Common myeloid progenitor, CD34-positive (primary cell): Measurements from ENCODE around the gene ACP5.
"Not testable (repeated sequence)": the region's sequence is repeated elsewhere in the genome, so short reads cannot be mapped to it uniquely, and the experiment has no call there.

Source experiments
- CTCF ChIA-PET: fragments of 350-600 bp; sonication (Branson Sonifier 250); formaldehyde crosslinking; loops from one replicate; lab custom pipeline; 2021; ENCODE audit warnings: antibody characterized with exemption; lab: Charles Lee
- POLR2A ChIA-PET: fragments of 350-600 bp; sonication (Branson Sonifier 250); formaldehyde crosslinking; loops from one replicate; lab custom pipeline; 2021; ENCODE audit warnings: antibody characterized with exemption; lab: Charles Lee
- DNase-seq, 3 donors: peaks; one replicate each; pipeline versions ENCODE4 v3.0.0 to v3.0.0-alpha.2; 2013
- H3K27ac ChIP-seq, 2 experiments: 1 replicate in 1 of 2; 2 replicates in 1 of 2; pipeline ENCODE4 v1.7.0; 2013; ENCODE audit warnings: inconsistent platforms in 2 of 2, low read length in 2 of 2, mild to moderate bottlenecking in 2 of 2, low read depth in 1 of 2, moderate library complexity in 1 of 2; ENCODE audit not compliant: severe bottlenecking in 2 of 2, insufficient read depth in 1 of 2, poor library complexity in 1 of 2
- H3K27me3 ChIP-seq, 5 experiments: replicated peaks in 2 of 5; 1 replicate in 3 of 5; 2 replicates in 2 of 5; pipeline versions ENCODE4 v1.6.1 to v1.7.0; 2013; ENCODE audit warnings: low read length in 4 of 5, mild to moderate bottlenecking in 2 of 5, moderate library complexity in 2 of 5, inconsistent platforms in 1 of 5; ENCODE audit not compliant: insufficient read depth in 5 of 5, control insufficient read depth in 4 of 5
- H3K36me3 ChIP-seq, 4 experiments: 1 replicate in 2 of 4; 2 replicates in 2 of 4; pipeline versions ENCODE4 v1.6.1 to v1.7.0; 2013; ENCODE audit warnings: low read length in 3 of 4, control low read depth in 1 of 4, mild to moderate bottlenecking in 1 of 4; ENCODE audit not compliant: control insufficient read depth in 4 of 4, insufficient read depth in 4 of 4
- H3K4me1 ChIP-seq, 4 experiments: 1 replicate in 3 of 4; 2 replicates in 1 of 4; pipeline versions ENCODE4 v1.6.1 to v1.7.1; 2013; ENCODE audit warnings: low read length in 3 of 4, mild to moderate bottlenecking in 3 of 4, control low read depth in 1 of 4, inconsistent platforms in 1 of 4, moderate library complexity in 1 of 4; ENCODE audit not compliant: control insufficient read depth in 4 of 4, insufficient read depth in 4 of 4; ENCODE audit errors: control extremely low read depth in 1 of 4
- H3K4me3 ChIP-seq, 7 experiments: 1 replicate in 4 of 7; 2 replicates in 3 of 7; pipeline versions ENCODE4 v1.5.1 to v1.7.0; 2013; ENCODE audit warnings: mild to moderate bottlenecking in 7 of 7, low read length in 6 of 7, moderate library complexity in 6 of 7, inconsistent platforms in 2 of 7, low read depth in 2 of 7, control low read depth in 1 of 7; ENCODE audit not compliant: insufficient read depth in 4 of 7, control insufficient read depth in 1 of 7; ENCODE audit errors: extremely low read depth in 1 of 7
- H3K9me3 ChIP-seq, 5 experiments: 1 replicate in 4 of 5; 2 replicates in 1 of 5; pipeline versions ENCODE4 v1.6.1 to v1.7.1; 2013; ENCODE audit warnings: low read length in 4 of 5, mild to moderate bottlenecking in 2 of 5, inconsistent platforms in 1 of 5, low read depth in 1 of 5, moderate library complexity in 1 of 5; ENCODE audit not compliant: control insufficient read depth in 4 of 5, insufficient read depth in 2 of 5; ENCODE audit errors: control extremely low read depth in 1 of 5
- WGBS: methylation state at CpG from one replicate; pipeline ENCODE4 v1.1.5; 2013; ENCODE audit not compliant: insufficient coverage; 5-methylcytosine and 5-hydroxymethylcytosine counted together

ACP5 gene

GRCh38 chr19:11581740-11582139 is 4.3 kb upstream of the ACP5 start:
- H3K27me3 ChIP-seq = no peaks in the 10 kb centered on the region
- peaks cover 8 to 73% (median 52%) of the 10 kb centered on the region in 4 experiments for H3K4me1 ChIP-seq
- no peaks in the 10 kb centered on the region for H3K9me3 ChIP-seq
- peak; percentile 43 to 82 (median 66) for DNase-seq
- no peaks in the 10 kb centered on the region for H3K36me3 ChIP-seq
- ChIA-PET POLR2A (no interaction called here), CTCF (interaction anchor here (1.2 to 1.7 kb wide), 5 partner anchors 9 to 37 kb away, joined by 3 to 5 read pairs (median 4); no protein-coding TSS in a partner anchor)
- WGBS = no CpG with 5 or more reads among the region's 3 CpGs
- peak overlapping the region in 2 of 7 experiments; percentile 1 to 11 for H3K4me3 ChIP-seq
- H3K27ac ChIP-seq = peak overlapping the region in 1 of 2 experiments; percentile 54

GRCh38 chr19:11580116-11580515 is 2.7 kb upstream of the ACP5 start:
- ChIA-PET CTCF (interaction anchor here (0.9 to 2.8 kb wide), 5 partner anchors 11 to 38 kb away, joined by 3 to 21 read pairs (median 5); no protein-coding TSS in a partner anchor), POLR2A (no interaction called here)
- Histone ChIP-seq H3K36me3 (peaks cover 0 to 2% (median 0%) of the 10 kb centered on the region in 4 experiments), H3K9me3 (no peaks in the 10 kb centered on the region), H3K4me1 (peaks cover 8 to 57% (median 48%) of the 10 kb centered on the region in 4 experiments), H3K27ac (no peak overlapping the region), H3K4me3 (no peak overlapping the region), H3K27me3 (no peaks in the 10 kb centered on the region)
- no CpG with 5 or more reads among the region's 4 CpGs for WGBS
- peak in 2 of 3 donors; percentile 42 to 60 for DNase-seq

- ChIA-PET POLR2A (interaction anchor here (1.2 to 1.5 kb wide), 4 partner anchors 9 to 189 kb away, joined by 3 to 9 read pairs (median 6); partner anchors contain the start of gene ELOF1), CTCF (interaction anchor here (1.1 to 2.8 kb wide), 3 partner anchors 9 to 18 kb away, joined by 3 to 21 read pairs (median 8); no protein-coding TSS in a partner anchor)
- Histone ChIP-seq H3K9me3 (no peaks in the 10 kb centered on the region), H3K27me3 (no peaks in the 10 kb centered on the region), H3K4me3 (peak overlapping the region; percentile 4 to 68 (median 30)), H3K4me1 (peaks cover 8 to 50% (median 43%) of the 10 kb centered on the region in 4 experiments), H3K36me3 (peaks cover 0 to 2% (median 0%) of the 10 kb centered on the region in 4 experiments), H3K27ac (no peak overlapping the region)
- peak; percentile 25 to 81 (median 71) for DNase-seq
- WGBS = 3% methylated on average over 48 of the region's 62 CpGs
Measured at GRCh38 chr19:11578258-11579142, 1.1 kb upstream of the ACP5 start.

GRCh38 chr19:11576227-11576626 is 1.2 kb downstream of the ACP5 start:
- H3K36me3 ChIP-seq = peaks cover 0 to 2% (median 0%) of the 10 kb centered on the region in 4 experiments
- ChIA-PET CTCF (no interaction called here), POLR2A (interaction anchor here (0.6 kb wide), 1 partner anchor 9 kb away, joined by 3 read pairs; no protein-coding TSS in a partner anchor)
- DNase-seq = no peak
- H3K4me1 ChIP-seq = peaks cover 4 to 41% (median 32%) of the 10 kb centered on the region in 4 experiments
- WGBS = 99% methylated on average over 15 of the region's 15 CpGs
- no peak overlapping the region for H3K27ac ChIP-seq
- no peaks in the 10 kb centered on the region for H3K9me3 ChIP-seq
- H3K27me3 ChIP-seq = no peaks in the 10 kb centered on the region
- no peak overlapping the region for H3K4me3 ChIP-seq

GRCh38 chr19:11574689-11575088 is 2.8 kb downstream of the ACP5 start:
- Histone ChIP-seq H3K9me3 (no peaks in the 10 kb centered on the region), H3K27me3 (no peaks in the 10 kb centered on the region), H3K27ac (no peak overlapping the region), H3K36me3 (peaks cover 0 to 2% (median 0%) of the 10 kb centered on the region in 4 experiments), H3K4me1 (peaks cover 0 to 35% (median 28%) of the 10 kb centered on the region in 4 experiments), H3K4me3 (no peak overlapping the region)
- 86% methylated on average over 7 of the region's 9 CpGs for WGBS
- POLR2A ChIA-PET = no interaction called here
- CTCF ChIA-PET = interaction anchor here (1.4 to 2.2 kb wide), 3 partner anchors 9 to 14 kb away, joined by 3 to 7 read pairs (median 5); no protein-coding TSS in a partner anchor
- DNase-seq = no peak

GRCh38 chr19:11573763-11574162 is 3.7 kb downstream of the ACP5 start:
- DNase-seq, H3K4me3 ChIP-seq, H3K36me3 ChIP-seq, POLR2A ChIA-PET, H3K27ac ChIP-seq, H3K27me3 ChIP-seq, H3K9me3 ChIP-seq: not testable (repeated sequence)
- WGBS = 100% methylated on average over 4 of the region's 4 CpGs
- H3K4me1 ChIP-seq = peaks cover 0 to 40% (median 31%) of the 10 kb centered on the region in 4 experiments
- CTCF ChIA-PET = interaction anchor here (1.7 to 2.2 kb wide), 2 partner anchors 10 to 13 kb away, joined by 5 to 7 read pairs; no protein-coding TSS in a partner anchor
